NCI-H146 treated with DMSO at 0.1 percent for 48 hours (cell line): ENCODE measurements around the gene DCX.
"Not testable (repeated sequence)": the region's sequence is repeated elsewhere in the genome, so short reads cannot be mapped to it uniquely, and the experiment has no call there.

Experiments used
- DNase-seq: peaks from one replicate; lab custom pipeline; 2025; ENCODE audit not compliant: unreplicated experiment; lab: John Stamatoyannopoulos, UW

Gene DCX

GRCh38 chrX:111375747-111376146 lies 36.2 kb downstream of the DCX start:
- no peak for DNase-seq

- DNase-seq = peak; percentile 17
Observed at GRCh38 chrX:111372086-111372485, 39.9 kb downstream of the DCX start.

- no peak for DNase-seq
Observed at GRCh38 chrX:111365770-111366325, 46.1 kb downstream of the DCX start.

GRCh38 chrX:111363741-111364140 lies 48.3 kb downstream of the DCX start:
- DNase-seq = no peak

- DNase-seq = no peak
Observed at GRCh38 chrX:111361751-111362150, 50.2 kb downstream of the DCX start.

- no peak for DNase-seq
Observed at GRCh38 chrX:111360839-111361238, 51.2 kb downstream of the DCX start.

- DNase-seq = no peak
Observed at GRCh38 chrX:111355523-111356115, 56.4 kb downstream of the DCX start.

- DNase-seq = no peak
Observed at GRCh38 chrX:111354496-111354895, 57.5 kb downstream of the DCX start.

GRCh38 chrX:111353793-111354192 lies 58.2 kb downstream of the DCX start:
- DNase-seq = no peak

GRCh38 chrX:111352424-111352823 lies 59.6 kb downstream of the DCX start:
- DNase-seq = no peak

- DNase-seq = no peak
Observed at GRCh38 chrX:111349934-111350333, 62.1 kb downstream of the DCX start.

- no peak for DNase-seq
Observed at GRCh38 chrX:111349101-111349500, 62.9 kb downstream of the DCX start.

GRCh38 chrX:111348429-111348828 lies 63.6 kb downstream of the DCX start:
- DNase-seq = no peak

- not testable (repeated sequence) for DNase-seq
Observed at GRCh38 chrX:111346150-111346549, 65.8 kb downstream of the DCX start.

- no peak for DNase-seq
Observed at GRCh38 chrX:111340054-111340453, 71.9 kb downstream of the DCX start.

GRCh38 chrX:111339212-111339611 lies 72.8 kb downstream of the DCX start:
- no peak for DNase-seq

- no peak for DNase-seq
Observed at GRCh38 chrX:111338095-111338698, 73.8 kb downstream of the DCX start.

- DNase-seq = peak; percentile 81
Observed at GRCh38 chrX:111337067-111337637, 74.8 kb downstream of the DCX start.

- DNase-seq = no peak
Observed at GRCh38 chrX:111336141-111336540, 75.9 kb downstream of the DCX start.

- no peak for DNase-seq
Observed at GRCh38 chrX:111329370-111329769, 82.6 kb downstream of the DCX start.

- no peak for DNase-seq
Observed at GRCh38 chrX:111328858-111329257, 83.1 kb downstream of the DCX start.

- no peak for DNase-seq
Observed at GRCh38 chrX:111322231-111322855, 89.6 kb downstream of the DCX start.
